Osteoblast (primary cell): ENCODE results near the gene CBX4. TPM values are rescaled to one million over a fixed set of nuclear protein-coding genes. Genes with fewer than 3 reads are reported as not detected.

Source experiments
- DNase-seq: peaks from one replicate; pipeline ENCODE4 v3.0.0; 2011; ENCODE audit warnings: low spot score, mixed read lengths; ENCODE audit not compliant: insufficient read length; ENCODE audit errors: missing footprints
- H2AFZ ChIP-seq: 2 replicates; pipeline ENCODE4 v1.6.0; 2011; ENCODE audit warnings: mild to moderate bottlenecking, low read length
- H3K27ac ChIP-seq: 2 replicates; pipeline ENCODE4 v1.5.1; 2011; ENCODE audit warnings: mild to moderate bottlenecking, low read depth, low read length, moderate library complexity
- H3K27me3 ChIP-seq: 2 replicates; pipeline ENCODE4 v1.6.0; 2012; ENCODE audit warnings: mild to moderate bottlenecking, control low read depth, inconsistent platforms, low read length, moderate library complexity; ENCODE audit not compliant: insufficient read depth
- H3K36me3 ChIP-seq: 2 replicates; pipeline ENCODE4 v1.5.1; 2011; ENCODE audit warnings: mild to moderate bottlenecking, low read length, control low read depth, moderate library complexity; ENCODE audit not compliant: insufficient read depth
- H3K4me1 ChIP-seq: 2 replicates; pipeline ENCODE4 v1.5.1; 2011; ENCODE audit warnings: mild to moderate bottlenecking, low read length, control low read depth, moderate library complexity; ENCODE audit not compliant: insufficient read depth
- H3K4me2 ChIP-seq: 2 replicates; pipeline ENCODE4 v1.6.0; 2011; ENCODE audit warnings: mild to moderate bottlenecking, low read length; ENCODE audit not compliant: insufficient read depth
- H3K4me3 ChIP-seq: fragments of 200-600 bp; sonication (generic); 3 replicates; pipeline ENCODE4 v1.5.1; 2012; ENCODE audit warnings: mild to moderate bottlenecking, low read length, inconsistent platforms; ENCODE audit not compliant: insufficient read depth
- H3K79me2 ChIP-seq: 2 replicates; pipeline ENCODE4 v1.6.0; 2012; ENCODE audit warnings: mild to moderate bottlenecking, low read length, control low read depth, inconsistent platforms; ENCODE audit not compliant: insufficient read depth
- H3K9me3 ChIP-seq: 2 replicates; pipeline ENCODE4 v1.5.1; 2011; ENCODE audit warnings: low read depth, low read length, control low read depth
- H4K20me1 ChIP-seq: 2 replicates; pipeline ENCODE4 v1.6.0; 2012; ENCODE audit warnings: mild to moderate bottlenecking, low read length, control low read depth; ENCODE audit not compliant: insufficient read depth
- total RNA-seq: library from RNA; depleted of rRNA; stranded (reverse); fragments of >200 nt; gene quantifications from 2 replicates; pipeline ENCODE4 v1.2.3, GENCODE V29; 2012
- TF ChIP-seq, protein P1 (sequence below): IDR thresholded peaks from 2 replicates; pipeline ENCODE4 v1.5.1; 2011; ENCODE audit warnings: mild to moderate bottlenecking, low read depth, low read length, moderate library complexity; ENCODE audit errors: extremely low read depth

CBX4 gene
- total RNA-seq, 1 donor: 22.1 TPM

DNA sequence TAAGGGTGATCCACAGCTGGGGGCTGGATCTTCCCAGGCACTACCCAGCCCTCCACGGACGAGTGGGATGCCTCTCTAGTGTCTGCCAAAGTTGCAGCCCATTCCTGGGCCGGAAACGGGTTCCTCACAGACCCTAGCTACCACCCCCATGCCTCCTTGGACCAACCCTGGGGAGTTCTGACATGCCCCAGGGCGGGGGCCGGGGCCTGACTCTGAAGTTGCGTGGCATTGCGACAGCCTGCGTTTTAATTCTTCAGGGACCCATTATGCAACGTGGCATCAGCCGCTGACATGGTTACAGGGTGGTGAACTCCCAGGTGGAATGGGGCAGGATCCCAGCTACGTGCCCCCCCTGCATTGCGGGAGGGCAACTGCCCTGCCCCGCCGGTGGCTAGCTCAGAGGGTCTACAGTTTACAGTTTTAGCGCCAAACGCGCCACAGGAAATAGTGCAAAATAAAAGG is 2.7 kb downstream of the CBX4 start:
- peaks cover 26% of the 10 kb centered on the region for H3K4me1 ChIP-seq
- H4K20me1 ChIP-seq: peaks cover 29% of the 10 kb centered on the region
- TF ChIP-seq, protein P1, sequence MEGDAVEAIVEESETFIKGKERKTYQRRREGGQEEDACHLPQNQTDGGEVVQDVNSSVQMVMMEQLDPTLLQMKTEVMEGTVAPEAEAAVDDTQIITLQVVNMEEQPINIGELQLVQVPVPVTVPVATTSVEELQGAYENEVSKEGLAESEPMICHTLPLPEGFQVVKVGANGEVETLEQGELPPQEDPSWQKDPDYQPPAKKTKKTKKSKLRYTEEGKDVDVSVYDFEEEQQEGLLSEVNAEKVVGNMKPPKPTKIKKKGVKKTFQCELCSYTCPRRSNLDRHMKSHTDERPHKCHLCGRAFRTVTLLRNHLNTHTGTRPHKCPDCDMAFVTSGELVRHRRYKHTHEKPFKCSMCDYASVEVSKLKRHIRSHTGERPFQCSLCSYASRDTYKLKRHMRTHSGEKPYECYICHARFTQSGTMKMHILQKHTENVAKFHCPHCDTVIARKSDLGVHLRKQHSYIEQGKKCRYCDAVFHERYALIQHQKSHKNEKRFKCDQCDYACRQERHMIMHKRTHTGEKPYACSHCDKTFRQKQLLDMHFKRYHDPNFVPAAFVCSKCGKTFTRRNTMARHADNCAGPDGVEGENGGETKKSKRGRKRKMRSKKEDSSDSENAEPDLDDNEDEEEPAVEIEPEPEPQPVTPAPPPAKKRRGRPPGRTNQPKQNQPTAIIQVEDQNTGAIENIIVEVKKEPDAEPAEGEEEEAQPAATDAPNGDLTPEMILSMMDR: no peak
- H3K9me3 ChIP-seq: no peaks in the 10 kb centered on the region
- peak overlapping the region; percentile 88 for H3K4me2 ChIP-seq
- H3K36me3 ChIP-seq: peaks cover 14% of the 10 kb centered on the region
- peak overlapping the region; percentile 65 for H2AFZ ChIP-seq
- peaks cover 19% of the 10 kb centered on the region for H3K27me3 ChIP-seq
- peak overlapping the region; percentile 56 for H3K27ac ChIP-seq
- peak overlapping the region; percentile 90 for H3K4me3 ChIP-seq
- H3K79me2 ChIP-seq: peaks cover 26% of the 10 kb centered on the region
- DNase-seq: peak; percentile 93

DNA sequence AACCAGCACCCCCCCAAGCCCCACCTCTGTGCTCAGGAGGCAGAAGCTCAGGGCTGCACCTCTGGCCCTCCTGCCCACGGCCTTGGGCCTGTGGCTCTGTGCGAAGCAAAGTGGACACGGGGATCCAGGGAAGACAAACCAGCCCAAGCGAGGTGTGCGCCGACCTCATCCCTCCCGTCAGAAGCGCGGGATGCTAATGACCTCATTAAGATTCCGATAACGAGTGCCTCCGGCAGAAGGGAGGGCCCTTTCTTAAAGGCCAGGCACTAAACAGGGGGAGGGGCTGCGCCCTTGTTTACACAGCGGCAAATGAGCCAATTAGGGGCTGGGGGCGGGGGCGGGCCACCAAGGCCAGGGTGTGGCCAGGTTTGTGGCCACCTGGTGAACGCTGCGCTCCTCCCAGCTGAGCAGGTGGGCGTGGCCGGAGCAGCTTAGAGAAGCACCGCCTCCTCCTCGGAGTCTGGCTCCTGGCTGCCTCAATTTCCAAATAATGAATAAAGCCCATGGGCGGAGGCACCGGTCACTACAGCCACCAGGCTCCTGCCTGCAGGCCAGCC is 3.2 kb downstream of the CBX4 start:
- H3K9me3 ChIP-seq: no peaks in the 10 kb centered on the region
- H3K27ac ChIP-seq: peak overlapping the region; percentile 23
- TF ChIP-seq, protein P1: no peak
- H3K4me1 ChIP-seq: peaks cover 26% of the 10 kb centered on the region
- peaks cover 29% of the 10 kb centered on the region for H4K20me1 ChIP-seq
- peaks cover 14% of the 10 kb centered on the region for H3K27me3 ChIP-seq
- no peak overlapping the region for H2AFZ ChIP-seq
- H3K4me2 ChIP-seq: peak overlapping the region; percentile 88
- no peak for DNase-seq
- peak overlapping the region; percentile 90 for H3K4me3 ChIP-seq
- H3K36me3 ChIP-seq: peaks cover 14% of the 10 kb centered on the region
- H3K79me2 ChIP-seq: peaks cover 26% of the 10 kb centered on the region

DNA sequence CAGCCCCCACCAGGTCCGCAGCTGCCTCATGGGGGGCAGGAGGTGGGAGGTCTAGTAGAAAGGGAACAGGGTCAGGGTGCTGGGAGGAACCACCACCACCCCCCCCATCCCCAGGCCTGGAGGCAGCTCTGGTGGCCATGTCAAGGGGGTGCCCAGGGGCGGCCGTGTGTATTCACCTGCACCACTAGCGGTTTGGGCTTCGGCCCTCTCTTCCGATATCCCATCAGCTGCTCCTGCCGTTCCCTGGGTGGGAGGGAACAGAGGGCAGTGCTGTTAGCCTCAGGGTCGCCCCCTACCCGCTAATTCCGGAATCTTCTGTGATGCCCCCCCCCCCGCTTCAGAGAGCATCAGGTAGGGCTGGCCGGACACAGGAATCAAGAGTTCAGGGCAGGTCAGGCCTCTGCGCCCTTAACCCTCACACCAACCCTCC is 3.8 kb downstream of the CBX4 start:
- Histone ChIP-seq H2AFZ (no peak overlapping the region), H3K9me3 (no peaks in the 10 kb centered on the region), H3K36me3 (peaks cover 14% of the 10 kb centered on the region), H3K27me3 (peaks cover 8% of the 10 kb centered on the region), H3K4me2 (no peak overlapping the region), H3K27ac (no peak overlapping the region), H4K20me1 (peaks cover 29% of the 10 kb centered on the region), H3K79me2 (peaks cover 26% of the 10 kb centered on the region), H3K4me3 (no peak overlapping the region), H3K4me1 (peaks cover 26% of the 10 kb centered on the region)
- TF ChIP-seq, protein P1: no peak
- no peak for DNase-seq

DNA sequence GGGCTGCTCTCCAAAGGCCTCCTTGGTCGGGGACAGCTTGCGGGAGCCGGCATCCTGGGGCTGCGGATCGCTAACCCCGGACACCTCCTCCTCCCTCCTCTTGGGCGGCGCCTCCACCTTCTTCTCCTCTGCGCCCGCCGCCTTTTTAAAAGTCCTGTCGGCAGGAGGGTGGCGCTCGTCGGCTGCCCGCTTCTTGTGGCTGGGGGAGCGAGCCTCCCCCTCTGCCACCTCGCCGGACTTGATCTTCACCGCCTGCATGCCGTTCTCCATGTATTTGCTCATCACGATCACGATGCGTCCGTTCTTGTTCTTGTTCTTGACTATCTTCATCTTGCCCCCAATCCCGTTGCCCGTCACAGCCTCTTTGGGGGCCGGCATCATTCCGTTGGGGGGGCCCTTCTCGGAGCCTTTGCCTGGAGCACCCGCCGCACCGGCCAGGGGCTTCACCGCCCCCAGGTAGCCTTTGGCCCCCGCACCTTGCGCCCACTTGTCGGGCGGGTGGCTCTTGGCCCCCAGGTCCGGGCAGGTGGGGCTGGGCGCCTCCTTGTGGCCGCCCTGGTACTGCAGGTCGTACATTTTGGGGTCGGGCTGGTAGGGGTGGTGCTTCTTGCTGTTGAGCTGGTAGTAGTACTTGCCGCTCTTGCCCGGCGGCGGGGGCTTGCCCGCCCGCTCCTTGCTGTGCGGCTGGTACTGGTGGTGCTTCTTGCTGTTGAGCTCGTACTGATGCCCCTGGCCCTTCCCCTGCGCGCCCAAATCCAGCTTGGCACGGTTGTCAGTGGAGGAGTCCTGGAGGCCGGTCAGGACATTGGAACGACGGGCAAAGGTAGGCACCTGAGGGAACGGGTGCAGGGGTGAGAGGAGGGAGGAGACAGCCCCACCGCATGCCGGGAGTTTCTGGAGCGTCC is 4.4 kb downstream of the CBX4 start:
- H3K4me1 ChIP-seq: peaks cover 26% of the 10 kb centered on the region
- no peak overlapping the region for H2AFZ ChIP-seq
- peak; percentile 92 for DNase-seq
- no peaks in the 10 kb centered on the region for H3K9me3 ChIP-seq
- H3K4me3 ChIP-seq: no peak overlapping the region
- peaks cover 14% of the 10 kb centered on the region for H3K36me3 ChIP-seq
- peaks cover 26% of the 10 kb centered on the region for H3K79me2 ChIP-seq
- H3K4me2 ChIP-seq: no peak overlapping the region
- peaks cover 1% of the 10 kb centered on the region for H3K27me3 ChIP-seq
- no peak overlapping the region for H3K27ac ChIP-seq
- peaks cover 29% of the 10 kb centered on the region for H4K20me1 ChIP-seq
- TF ChIP-seq, protein P1: peak; percentile 48
